IgD-negative memory B cell (primary cell): ENCODE results near the gene RNF213. TPM values are rescaled to one million over a fixed set of nuclear protein-coding genes. Genes with fewer than 3 reads are reported as not detected.

Experiments
- H3K27ac Mint-ChIP-seq, 3 donors: one replicate each; pipeline ENCODE4 v1.8.0; 2020 to 2022; ENCODE audit warnings: mild to moderate bottlenecking in 3 of 3, mixed read lengths in 3 of 3, moderate library complexity in 1 of 3
- H3K27me3 Mint-ChIP-seq: one replicate; pipeline ENCODE4 v1.8.0; 2021; ENCODE audit warnings: mixed read lengths
- H3K36me3 Mint-ChIP-seq: one replicate; pipeline ENCODE4 v1.8.0; 2020; ENCODE audit warnings: mild to moderate bottlenecking, mixed read lengths
- H3K4me1 Mint-ChIP-seq, 3 donors: one replicate each; pipeline ENCODE4 v1.8.0; 2020 to 2022; ENCODE audit warnings: mixed read lengths in 3 of 3, mild to moderate bottlenecking in 1 of 3
- H3K4me3 Mint-ChIP-seq, 4 donors: one replicate each; pipeline ENCODE4 v1.8.0; 2020 to 2022; ENCODE audit warnings: mild to moderate bottlenecking in 4 of 4, mixed read lengths in 4 of 4, moderate library complexity in 3 of 4
- H3K9me3 Mint-ChIP-seq, 3 donors: one replicate each; pipeline ENCODE4 v1.8.0; 2020 to 2021; ENCODE audit warnings: mixed read lengths in 3 of 3, mild to moderate bottlenecking in 1 of 3
- polyA plus RNA-seq: library from polyadenylated mRNA; unstranded; fragments of 300-500 nt; fragmentation: Illumina TruSeq; gene quantifications from one replicate; pipeline ENCODE4 v1.2.3, GENCODE V29; 2021

Gene RNF213
- polyA plus RNA-seq, 1 donor from 2014 or later = 26.2 TPM

DNA sequence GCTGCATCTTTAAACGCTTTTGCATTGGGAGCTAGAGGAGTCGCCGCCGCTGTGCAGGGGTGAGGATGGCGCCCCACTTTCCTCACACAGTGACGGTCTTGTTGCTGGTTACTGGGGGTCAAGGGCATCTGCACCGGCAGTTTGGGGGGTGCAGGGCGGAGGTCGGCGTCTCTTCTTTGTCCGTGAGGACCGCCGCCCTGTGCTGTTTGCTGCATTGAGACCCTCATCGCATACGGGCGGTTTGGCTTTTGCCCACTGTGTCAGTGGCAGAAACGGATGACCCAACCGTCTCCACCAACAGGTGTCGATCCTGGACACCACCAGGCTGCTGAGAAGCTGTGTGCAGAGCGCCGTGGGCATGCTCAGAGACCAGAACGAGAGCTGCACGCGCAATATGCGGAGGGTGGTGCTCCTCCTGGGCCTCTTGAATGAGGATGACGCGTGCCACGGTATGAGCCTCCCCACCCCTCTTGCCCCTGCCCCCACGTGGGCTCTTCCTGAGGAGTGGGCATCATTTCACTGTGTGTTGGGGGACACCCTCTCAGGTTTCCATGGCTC lies 93.1 kb downstream of the RNF213 start:
- H3K27ac Mint-ChIP-seq = peak overlapping the region in 1 of 3 donors; percentile 90
- H3K4me1 Mint-ChIP-seq = peaks cover 0 to 2% (median 0%) of the 10 kb centered on the region in 3 donors
- no peaks in the 10 kb centered on the region for H3K9me3 Mint-ChIP-seq
- no peaks in the 10 kb centered on the region for H3K27me3 Mint-ChIP-seq
- H3K4me3 Mint-ChIP-seq = no peak overlapping the region
- H3K36me3 Mint-ChIP-seq = peaks cover 9% of the 10 kb centered on the region

GRCh38 chr17:80354336-80354735 lies 93.7 kb downstream of the RNF213 start:
- Mint-ChIP-seq H3K36me3 (peaks cover 7% of the 10 kb centered on the region), H3K27me3 (no peaks in the 10 kb centered on the region), H3K27ac (no peak overlapping the region), H3K9me3 (no peaks in the 10 kb centered on the region), H3K4me1 (no peaks in the 10 kb centered on the region), H3K4me3 (no peak overlapping the region)

DNA sequence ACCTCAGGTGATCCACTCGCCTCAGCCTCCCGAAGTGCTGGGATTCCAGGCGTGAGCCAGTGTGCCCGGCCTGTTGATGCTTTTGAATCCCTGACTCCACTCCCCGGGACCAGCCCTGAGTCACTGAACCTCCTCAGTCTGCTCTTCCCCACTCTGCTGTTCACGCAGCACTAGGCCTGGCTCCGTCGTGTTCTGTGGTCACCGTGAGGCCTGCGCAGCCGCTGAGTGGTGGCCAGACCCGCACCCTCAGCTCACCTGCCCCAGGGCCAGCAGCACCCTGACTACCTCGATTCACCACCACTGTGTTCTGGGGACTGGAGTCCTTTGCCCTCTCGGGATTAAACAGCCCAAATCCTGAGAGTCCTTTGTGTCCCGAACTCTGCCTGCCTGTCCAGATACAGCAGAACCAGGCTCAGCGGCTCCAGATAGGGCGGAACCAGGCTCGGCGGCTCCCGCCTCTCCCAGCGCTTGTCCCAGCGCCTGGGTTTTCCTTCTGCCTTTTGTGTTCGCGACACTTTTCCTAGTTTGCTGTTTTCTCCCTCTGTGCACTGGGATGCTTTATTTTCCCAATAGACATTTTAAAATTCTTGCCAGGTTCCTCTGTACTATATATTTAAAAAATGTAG lies 95.7 kb downstream of the RNF213 start:
- Mint-ChIP-seq H3K27me3 (no peaks in the 10 kb centered on the region), H3K27ac (peak overlapping the region in 1 of 3 donors; percentile 42), H3K9me3 (no peaks in the 10 kb centered on the region)

DNA sequence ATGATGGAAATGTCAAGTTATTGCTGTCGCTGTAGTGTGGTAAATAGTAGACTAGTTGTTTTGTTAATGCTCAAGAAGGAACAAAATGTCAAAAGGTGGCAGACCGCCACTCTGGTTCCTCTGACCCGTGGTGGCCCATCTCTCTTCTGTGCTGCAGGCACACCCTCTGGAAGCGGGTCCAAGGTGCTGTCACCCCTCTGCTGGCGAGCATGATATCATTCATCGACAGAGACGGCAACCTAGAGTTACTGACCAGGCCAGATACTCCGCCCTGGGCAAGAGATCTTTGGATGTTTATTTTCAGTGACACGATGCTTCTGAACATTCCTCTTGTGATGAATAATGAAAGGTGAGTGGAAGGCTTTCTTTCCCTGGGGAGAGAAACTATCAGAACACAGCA lies 97.5 kb downstream of the RNF213 start:
- no peaks in the 10 kb centered on the region for H3K9me3 Mint-ChIP-seq
- H3K27ac Mint-ChIP-seq = no peak overlapping the region
- H3K4me1 Mint-ChIP-seq = no peaks in the 10 kb centered on the region
- peaks cover 13% of the 10 kb centered on the region for H3K36me3 Mint-ChIP-seq
- no peak overlapping the region for H3K4me3 Mint-ChIP-seq
- no peaks in the 10 kb centered on the region for H3K27me3 Mint-ChIP-seq

More for the DNA sequence above, 95.7 kb downstream of the RNF213 start:
- Mint-ChIP-seq H3K4me1 (no peaks in the 10 kb centered on the region), H3K36me3 (peaks cover 14% of the 10 kb centered on the region), H3K4me3 (no peak overlapping the region)

DNA sequence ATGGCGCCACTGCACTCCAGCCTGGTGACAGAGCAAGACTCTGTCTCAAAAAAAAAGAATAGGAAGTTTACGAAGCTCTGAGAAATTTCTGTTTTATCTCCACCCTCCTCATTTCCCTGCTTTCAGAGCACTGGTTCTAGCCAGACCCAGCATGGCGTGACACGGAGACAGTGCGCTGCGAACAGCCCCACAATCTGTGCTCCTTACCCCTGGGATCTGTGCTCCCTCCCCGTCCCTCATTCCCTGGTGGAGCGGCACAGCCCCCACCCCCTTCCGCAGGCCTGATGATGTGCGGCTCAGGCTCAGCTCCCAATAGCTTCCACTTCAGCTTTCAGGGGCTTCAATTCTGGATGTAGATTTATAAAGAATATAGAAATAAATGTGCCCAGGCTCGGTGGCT lies 98.2 kb downstream of the RNF213 start:
- no peaks in the 10 kb centered on the region for H3K4me1 Mint-ChIP-seq
- H3K9me3 Mint-ChIP-seq = no peaks in the 10 kb centered on the region
- no peak overlapping the region for H3K4me3 Mint-ChIP-seq
- H3K36me3 Mint-ChIP-seq = peaks cover 14% of the 10 kb centered on the region
- H3K27me3 Mint-ChIP-seq = no peaks in the 10 kb centered on the region
- peak overlapping the region in 1 of 3 donors; percentile 53 for H3K27ac Mint-ChIP-seq

DNA sequence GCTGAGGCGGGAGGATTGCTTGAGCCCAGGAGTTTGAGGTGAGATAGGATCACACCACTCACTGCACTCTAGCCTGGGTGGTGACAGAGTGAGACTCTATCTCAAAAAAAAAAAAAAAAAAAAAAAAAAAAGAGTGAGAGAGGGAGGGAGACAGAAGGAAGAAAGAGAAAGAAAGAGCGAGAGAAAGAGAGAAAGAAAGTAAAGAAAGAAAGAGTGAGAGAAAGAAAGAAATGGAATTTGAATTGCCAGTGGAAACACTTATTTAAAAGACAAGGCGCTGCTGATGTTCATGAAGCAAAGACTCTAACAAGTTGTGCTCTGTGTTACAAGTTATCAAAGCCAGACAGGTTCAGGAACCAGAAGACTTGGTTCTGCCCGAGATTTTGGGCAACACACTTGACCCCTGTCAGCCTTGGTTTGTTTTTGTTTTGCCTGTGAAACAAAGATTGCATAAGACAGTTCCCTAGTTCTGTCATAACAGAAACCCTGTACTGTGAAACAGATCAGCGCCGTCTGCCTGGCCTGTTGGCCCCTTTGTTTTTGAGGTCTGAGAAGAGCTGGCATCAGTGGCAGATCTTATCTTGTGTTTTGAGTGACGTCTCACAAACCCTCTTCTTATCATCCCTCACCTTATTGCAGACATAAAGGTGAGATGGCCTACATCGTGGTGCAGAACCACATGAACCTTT lies 98.9 kb downstream of the RNF213 start:
- peak overlapping the region in 1 of 3 donors; percentile 32 for H3K27ac Mint-ChIP-seq

DNA sequence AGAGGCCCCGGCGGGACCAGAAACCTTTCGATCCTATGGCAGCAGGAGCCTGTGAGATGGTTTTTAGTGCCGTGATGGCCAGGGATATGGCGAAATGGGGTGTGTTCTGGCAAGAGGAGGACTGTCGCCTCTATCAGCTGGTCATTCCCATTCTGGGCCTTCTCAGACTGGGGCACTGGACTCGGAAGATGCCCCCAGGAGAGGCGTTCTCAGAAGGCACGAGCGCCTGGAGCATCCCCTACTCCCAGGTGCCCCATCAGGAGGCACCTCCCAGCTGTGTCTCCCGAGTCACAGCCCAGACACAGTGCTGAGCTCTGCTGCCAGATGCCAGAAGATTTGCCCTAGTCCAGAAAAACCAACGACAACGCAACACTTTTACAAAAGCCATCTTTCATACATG lies 99.7 kb downstream of the RNF213 start:
- Mint-ChIP-seq H3K9me3 (no peaks in the 10 kb centered on the region), H3K36me3 (peaks cover 15% of the 10 kb centered on the region), H3K27ac (peak overlapping the region in 2 of 3 donors; percentile 28 to 67), H3K27me3 (no peaks in the 10 kb centered on the region), H3K4me1 (no peaks in the 10 kb centered on the region), H3K4me3 (peak overlapping the region in 1 of 4 donors; percentile 74)

More for the DNA sequence above, 98.9 kb downstream of the RNF213 start:
- Mint-ChIP-seq H3K27me3 (no peaks in the 10 kb centered on the region), H3K4me3 (no peak overlapping the region), H3K9me3 (no peaks in the 10 kb centered on the region), H3K36me3 (peaks cover 15% of the 10 kb centered on the region), H3K4me1 (no peaks in the 10 kb centered on the region)

DNA sequence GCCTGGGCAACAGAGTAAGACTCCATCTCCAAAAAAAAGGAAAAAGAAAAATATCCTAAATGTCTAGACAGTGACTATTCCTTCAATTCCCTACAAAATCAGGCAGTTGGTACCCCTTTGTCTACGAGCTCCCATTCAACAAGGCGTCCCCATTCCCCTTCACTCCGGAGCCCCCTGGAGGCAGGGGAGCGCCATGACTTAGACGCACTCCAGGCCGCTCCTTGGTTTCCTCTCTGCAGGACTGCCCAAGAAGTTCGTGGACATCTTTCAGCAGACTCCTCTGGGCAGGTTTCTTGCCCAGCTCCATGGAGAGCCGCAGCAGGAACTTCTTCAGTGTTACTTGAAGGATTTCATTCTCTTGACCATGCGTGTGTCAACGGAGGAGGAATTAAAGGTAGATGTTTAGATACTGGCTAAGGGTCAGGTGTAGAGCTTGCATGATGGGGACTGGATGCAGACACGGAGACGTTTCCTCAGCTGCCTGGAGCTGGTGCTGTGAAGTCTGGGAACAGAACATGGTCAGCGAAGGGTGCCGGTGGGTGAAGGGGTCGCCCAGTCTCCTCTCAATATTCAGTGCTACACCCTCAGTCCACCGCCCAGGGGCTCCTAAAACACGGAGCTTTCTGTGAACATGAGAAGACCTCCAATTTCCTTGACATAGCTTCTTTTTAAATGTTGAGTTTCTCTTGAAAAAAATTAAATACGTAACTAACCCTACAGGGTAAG lies 101.0 kb downstream of the RNF213 start:
- Mint-ChIP-seq H3K36me3 (peaks cover 17% of the 10 kb centered on the region), H3K27me3 (no peaks in the 10 kb centered on the region), H3K27ac (peak overlapping the region in 2 of 3 donors; percentile 28 to 59), H3K9me3 (no peaks in the 10 kb centered on the region), H3K4me1 (no peaks in the 10 kb centered on the region), H3K4me3 (no peak overlapping the region)

- Mint-ChIP-seq H3K4me3 (no peak overlapping the region), H3K36me3 (peaks cover 17% of the 10 kb centered on the region), H3K27ac (no peak overlapping the region), H3K4me1 (no peaks in the 10 kb centered on the region), H3K27me3 (no peaks in the 10 kb centered on the region), H3K9me3 (no peaks in the 10 kb centered on the region)
Measured at GRCh38 chr17:80362428-80363119, 101.9 kb downstream of the RNF213 start.

DNA sequence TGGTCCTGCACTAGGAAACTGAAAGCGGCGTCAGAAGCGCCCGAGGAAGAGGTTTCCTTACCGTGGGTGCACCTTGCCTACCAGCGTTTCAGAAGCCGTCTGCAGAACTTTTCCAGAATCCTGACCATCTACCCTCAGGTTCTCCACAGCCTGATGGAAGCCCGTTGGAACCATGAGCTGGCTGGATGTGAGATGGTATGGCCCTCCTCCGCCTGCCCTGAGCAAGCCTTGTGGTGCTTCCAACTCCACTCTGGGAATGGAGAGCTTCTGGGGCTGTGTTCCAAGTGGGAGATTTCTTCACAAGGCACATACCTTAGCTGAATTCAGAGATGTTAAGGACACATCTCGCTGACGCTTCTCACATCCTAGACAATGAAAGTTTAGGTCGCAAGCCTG lies 102.5 kb downstream of the RNF213 start:
- no peaks in the 10 kb centered on the region for H3K4me1 Mint-ChIP-seq
- no peak overlapping the region for H3K27ac Mint-ChIP-seq
- no peaks in the 10 kb centered on the region for H3K27me3 Mint-ChIP-seq
- H3K36me3 Mint-ChIP-seq = peaks cover 15% of the 10 kb centered on the region
- no peaks in the 10 kb centered on the region for H3K9me3 Mint-ChIP-seq
- H3K4me3 Mint-ChIP-seq = no peak overlapping the region

GRCh38 chr17:80363518-80364090 lies 103.0 kb downstream of the RNF213 start:
- no peaks in the 10 kb centered on the region for H3K9me3 Mint-ChIP-seq
- no peak overlapping the region for H3K27ac Mint-ChIP-seq
- H3K4me1 Mint-ChIP-seq = no peaks in the 10 kb centered on the region
- H3K36me3 Mint-ChIP-seq = peaks cover 16% of the 10 kb centered on the region
- H3K4me3 Mint-ChIP-seq = no peak overlapping the region
- no peaks in the 10 kb centered on the region for H3K27me3 Mint-ChIP-seq

DNA sequence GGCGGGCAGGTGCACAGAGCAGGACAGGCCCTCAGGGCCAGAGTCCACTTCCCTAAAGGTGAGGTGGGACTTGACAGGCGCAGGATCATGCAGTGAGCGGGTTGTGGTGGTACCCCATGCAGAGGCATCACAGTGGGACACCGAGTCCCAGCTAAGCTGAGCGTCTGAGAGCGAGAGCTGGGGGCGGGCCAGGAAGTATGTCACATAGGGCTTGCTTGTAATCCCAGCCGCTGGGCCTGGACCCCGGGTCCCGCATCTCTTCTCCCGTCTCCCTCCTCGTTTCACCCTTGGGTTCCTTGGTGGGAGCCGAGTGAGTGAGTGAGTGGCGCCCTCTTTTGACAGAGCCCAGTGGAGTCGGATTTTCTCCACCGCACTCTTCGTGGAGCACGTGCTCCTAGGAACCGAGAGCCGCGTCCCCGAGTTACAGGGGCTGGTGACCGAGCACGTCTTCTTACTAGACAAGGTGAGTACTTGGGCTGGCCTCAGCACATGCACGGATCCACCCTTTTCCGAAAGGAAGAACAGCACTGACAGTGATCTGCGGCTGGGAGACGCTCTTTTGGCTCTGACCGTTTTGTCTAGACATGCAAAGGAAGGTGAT lies 103.5 kb downstream of the RNF213 start:
- Mint-ChIP-seq H3K9me3 (no peaks in the 10 kb centered on the region), H3K4me1 (no peaks in the 10 kb centered on the region), H3K27ac (no peak overlapping the region), H3K36me3 (peaks cover 16% of the 10 kb centered on the region), H3K27me3 (no peaks in the 10 kb centered on the region), H3K4me3 (no peak overlapping the region)

- Mint-ChIP-seq H3K27ac (no peak overlapping the region), H3K4me3 (no peak overlapping the region), H3K36me3 (peaks cover 13% of the 10 kb centered on the region), H3K4me1 (no peaks in the 10 kb centered on the region), H3K9me3 (no peaks in the 10 kb centered on the region), H3K27me3 (no peaks in the 10 kb centered on the region)
Measured at GRCh38 chr17:80365001-80365965, 104.6 kb downstream of the RNF213 start.
